CMK (cell line): ENCODE results near the gene ETS1.

Experiments used
- DNase-seq: peaks from one replicate; pipeline ENCODE4 v3.0.0-alpha.2; 2010; ENCODE audit warnings: low read depth

ETS1 gene

GRCh38 chr11:128500493-128500892 is 86.9 kb downstream of the ETS1 start:
- no peak for DNase-seq

DNA sequence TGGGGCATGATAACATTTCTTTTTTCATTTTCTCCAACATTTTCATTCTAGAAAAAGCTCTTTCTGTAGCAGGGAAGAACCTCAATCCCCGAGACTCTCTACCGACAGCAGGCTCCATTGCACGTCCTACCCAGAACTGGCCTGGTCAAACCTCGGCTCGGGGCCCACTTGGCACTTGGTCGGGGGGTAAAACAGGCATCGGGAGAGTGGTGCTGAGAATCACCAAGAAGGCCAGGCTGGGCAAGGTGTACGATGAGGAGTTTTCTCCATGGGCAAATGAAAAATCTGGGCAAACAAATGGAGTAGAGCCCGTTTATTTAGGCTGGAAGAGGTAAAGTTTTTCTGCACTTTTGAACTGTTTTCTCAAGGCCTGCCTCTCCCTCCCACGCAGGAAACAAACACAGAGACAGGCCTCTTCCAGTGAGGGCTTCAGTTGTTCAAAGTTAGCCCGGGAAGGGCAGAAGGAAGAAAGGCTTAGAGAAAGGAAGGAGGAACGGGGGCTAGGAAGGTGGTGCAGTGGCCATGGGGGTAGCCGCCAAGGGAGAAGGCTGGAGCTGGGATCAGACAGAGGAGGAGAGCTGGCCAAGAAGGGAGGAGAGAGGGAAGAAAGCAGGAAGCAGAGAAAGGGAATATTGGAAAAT is 87.6 kb downstream of the ETS1 start:
- DNase-seq = no peak

DNA sequence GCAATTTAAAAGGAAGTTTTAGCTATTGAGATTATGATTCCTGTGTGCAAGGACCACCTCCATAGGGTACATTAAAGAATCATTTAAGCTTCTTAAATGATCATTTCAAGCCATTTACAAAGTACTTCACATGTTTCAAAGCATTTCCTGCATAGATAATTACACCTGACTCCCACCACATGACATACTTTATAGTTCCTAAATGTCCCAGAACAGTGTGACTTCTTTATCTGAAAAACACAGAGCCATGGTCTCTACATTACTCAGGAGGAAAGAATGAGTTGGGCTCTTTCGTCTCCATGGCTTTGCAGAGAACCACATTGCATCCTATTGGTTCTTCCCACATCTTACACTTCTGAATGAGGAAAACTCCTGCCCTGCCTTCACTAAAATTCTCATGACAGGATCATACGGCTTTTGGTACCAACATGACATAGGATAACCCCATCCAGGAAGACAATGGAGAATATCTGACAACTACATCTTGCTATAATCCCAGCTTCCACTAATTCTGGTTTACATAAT is 88.6 kb downstream of the ETS1 start:
- no peak for DNase-seq

- DNase-seq = no peak
These were observed 89.6 kb downstream of the ETS1 start for GRCh38 chr11:128497776-128498095.

DNA sequence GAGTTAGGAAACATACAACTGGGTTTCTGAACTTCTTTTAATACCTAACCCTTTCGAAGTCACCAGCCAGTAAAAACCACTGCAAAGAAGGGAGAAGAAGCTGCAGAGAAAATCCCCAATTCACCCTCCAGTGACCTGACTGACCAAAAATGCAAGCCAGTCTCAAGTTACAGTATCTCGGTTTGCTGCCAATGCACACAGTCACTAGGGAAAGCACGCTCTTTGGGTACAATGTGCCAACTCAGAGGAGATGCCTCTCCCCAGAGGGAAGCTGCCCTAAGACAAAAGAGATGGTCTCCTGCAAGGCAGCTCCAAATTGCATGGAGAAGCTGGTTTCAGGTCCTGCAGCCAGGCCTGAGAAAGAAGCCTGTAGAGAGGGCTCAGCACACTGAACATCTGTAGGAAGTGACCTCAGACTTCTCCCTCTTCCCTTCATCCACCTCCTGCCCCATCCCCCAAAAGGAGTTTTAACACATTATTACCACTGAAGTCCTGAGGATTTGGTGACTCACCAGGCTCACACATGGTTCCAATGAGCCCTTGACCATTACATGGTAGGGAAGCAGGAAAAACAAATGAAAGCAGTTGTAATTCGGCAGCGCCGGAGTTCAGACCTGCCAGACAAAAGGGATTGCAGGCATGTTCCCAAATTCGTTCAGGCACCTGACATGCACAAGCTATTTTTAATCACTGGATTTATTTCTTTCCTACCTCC is 90.1 kb downstream of the ETS1 start:
- no peak for DNase-seq

GRCh38 chr11:128496692-128497060 is 90.7 kb downstream of the ETS1 start:
- DNase-seq = no peak

DNA sequence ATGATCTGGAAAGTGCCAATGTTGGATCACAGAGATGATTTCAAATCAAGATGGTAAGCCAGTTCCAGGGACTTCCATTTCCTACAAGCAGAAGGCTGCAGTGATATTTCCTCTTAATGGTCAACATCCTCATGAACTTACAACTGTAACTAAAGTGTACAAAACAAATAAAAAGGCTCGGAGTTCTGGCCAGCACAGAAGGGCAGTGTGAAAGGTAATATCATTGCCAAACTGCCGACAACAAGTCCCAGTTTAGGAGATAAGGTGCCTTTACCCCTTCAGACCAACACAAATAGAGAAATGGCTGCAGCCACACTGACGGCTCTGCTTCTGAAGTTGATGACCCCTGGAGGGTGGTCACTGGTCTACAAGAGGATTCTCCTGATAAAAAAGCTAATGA is 91.1 kb downstream of the ETS1 start:
- no peak for DNase-seq

GRCh38 chr11:128494418-128495332 is 92.7 kb downstream of the ETS1 start:
- no peak for DNase-seq

GRCh38 chr11:128493570-128493965 is 93.8 kb downstream of the ETS1 start:
- DNase-seq = no peak

DNA sequence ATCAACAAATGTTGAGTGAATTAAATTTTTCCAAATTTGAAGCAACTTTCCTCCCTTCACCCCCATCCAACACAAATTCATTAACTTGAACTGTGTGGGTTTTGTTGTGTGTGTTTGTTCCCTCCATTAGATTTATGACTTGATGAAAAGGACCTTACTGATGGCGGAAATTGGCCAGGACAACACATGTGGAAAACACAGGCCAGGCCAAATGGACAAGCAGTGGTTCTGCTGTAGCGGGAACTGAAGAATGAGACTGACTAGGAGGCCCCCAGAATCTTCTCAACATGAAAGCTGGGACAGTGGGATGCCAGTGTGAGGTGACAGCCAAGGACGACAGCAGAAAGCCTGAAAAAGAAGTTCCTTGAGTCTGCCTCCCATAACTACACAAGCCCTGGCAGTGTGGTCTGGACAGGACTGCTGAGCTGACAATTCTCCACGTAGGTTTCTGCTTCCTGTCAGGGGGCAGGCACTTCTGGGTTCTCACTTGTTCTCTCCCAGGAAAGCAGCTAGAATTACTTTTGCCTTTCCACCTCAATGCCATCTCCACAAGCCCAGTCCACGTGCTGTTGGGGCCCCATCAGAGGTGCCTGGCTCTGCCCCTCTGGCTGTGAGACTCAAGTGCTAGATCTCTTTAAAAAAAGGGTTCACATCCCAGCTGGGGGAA is 94.3 kb downstream of the ETS1 start:
- no peak for DNase-seq

DNA sequence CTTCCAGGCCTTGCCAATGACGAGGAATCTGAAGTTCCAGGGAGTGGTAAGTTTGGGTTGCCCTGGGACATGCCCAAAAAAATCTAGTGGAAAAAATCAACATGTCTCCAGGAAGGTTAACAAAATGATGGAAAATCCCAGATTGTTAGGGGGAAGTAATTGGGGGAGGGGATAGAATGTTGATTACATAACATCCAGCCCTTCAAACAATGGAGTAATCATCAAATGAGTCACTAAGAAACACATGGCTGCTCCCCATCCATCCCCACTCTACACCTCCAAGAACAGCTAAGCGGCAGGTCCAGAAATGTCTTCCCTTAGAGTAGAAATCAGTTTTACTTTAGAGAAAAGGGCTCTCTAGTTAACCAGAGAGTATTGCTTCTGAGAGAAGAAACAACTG is 94.9 kb downstream of the ETS1 start:
- DNase-seq = no peak

- no peak for DNase-seq
These were observed 96.0 kb downstream of the ETS1 start for GRCh38 chr11:128491195-128491936.

DNA sequence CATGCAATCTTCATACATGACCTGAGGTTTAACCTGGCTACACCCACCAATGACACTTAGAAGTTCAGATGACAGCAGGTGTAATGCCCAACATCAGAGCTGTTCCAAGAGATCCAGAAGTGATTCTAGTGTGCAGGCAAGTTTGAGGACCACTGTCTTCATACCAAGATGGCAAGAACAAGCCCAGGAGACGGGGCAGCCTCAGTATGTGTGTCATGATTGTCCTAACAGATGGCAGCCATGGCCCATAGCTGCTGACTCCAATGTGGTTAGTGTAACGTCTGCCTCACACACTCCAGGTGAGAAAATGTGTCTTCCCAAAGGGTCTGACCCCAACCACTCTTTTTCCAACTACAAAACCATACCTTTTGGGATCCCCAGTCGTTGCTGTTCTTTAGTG is 97.3 kb downstream of the ETS1 start:
- DNase-seq = no peak

- DNase-seq = no peak
These were observed 98.9 kb downstream of the ETS1 start for GRCh38 chr11:128488471-128488870.

- DNase-seq = no peak
These were observed 99.4 kb downstream of the ETS1 start for GRCh38 chr11:128487978-128488377.

DNA sequence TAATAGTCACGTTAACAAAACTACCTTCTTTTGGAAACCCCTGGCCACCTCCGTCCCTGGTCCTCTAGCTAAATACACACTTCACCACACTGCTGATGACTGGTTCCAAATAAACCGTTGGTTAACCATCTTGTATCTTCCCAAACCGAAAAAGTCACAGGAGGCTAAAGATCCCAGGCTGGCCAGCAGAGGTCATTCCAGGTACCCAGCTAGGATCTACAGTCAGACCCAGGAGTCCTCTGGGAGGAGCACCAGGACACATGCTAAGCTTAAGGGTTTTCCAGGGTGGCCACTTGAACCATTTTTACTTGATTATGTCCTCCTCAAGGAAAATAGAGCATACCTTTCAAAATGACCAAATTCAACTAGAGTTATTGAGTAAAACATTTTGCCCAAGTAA is 103.2 kb downstream of the ETS1 start:
- DNase-seq = no peak

DNA sequence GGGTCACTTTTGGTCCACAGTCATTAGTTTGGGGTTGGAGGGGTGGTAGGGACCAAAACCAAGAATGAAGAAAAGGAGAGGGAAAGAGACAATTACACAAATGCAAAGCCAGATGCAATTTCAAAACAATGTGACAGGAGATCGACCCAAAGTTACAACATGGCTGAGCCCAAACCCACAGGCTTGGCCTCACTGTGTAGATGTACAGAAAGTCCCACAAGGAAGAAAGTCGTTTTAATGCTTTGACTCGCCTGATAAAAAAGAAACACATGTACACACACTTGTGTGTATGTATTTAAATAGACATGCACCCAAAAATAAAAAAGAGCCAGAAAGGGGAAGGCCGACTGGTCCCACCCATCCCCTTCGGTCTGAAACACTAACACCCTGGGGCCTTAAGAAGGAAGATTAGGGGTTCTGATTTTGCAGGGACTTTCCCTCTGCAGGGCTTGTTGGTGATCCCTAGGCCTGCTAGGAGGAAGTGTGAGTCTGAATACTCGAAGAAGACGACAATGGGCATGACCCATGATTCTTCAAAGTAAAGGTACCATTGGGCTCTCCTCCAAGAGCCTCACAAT is 104.1 kb downstream of the ETS1 start:
- DNase-seq = no peak

GRCh38 chr11:128482512-128483191 is 104.7 kb downstream of the ETS1 start:
- no peak for DNase-seq

- DNase-seq = no peak
These were observed 105.3 kb downstream of the ETS1 start for GRCh38 chr11:128482092-128482491.

DNA sequence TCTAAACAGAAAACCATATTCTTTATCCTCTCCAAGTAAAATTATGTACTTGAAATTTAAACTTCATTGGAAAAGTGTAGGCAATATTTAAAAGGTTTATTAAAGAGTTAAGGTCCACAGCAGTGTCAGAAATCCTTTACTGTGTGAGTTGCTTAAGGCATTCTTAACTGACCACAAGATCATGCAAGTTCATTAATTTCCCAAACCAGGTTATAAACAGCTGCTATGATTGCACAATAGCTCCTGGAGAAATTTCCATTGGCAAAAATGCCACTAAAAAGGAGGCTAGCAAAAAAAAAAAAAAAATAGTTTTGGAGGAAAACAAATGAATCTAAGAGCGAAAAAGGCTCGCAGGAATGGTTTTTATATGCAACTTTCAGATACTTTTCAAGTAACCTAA is 106.2 kb downstream of the ETS1 start:
- DNase-seq = no peak

DNA sequence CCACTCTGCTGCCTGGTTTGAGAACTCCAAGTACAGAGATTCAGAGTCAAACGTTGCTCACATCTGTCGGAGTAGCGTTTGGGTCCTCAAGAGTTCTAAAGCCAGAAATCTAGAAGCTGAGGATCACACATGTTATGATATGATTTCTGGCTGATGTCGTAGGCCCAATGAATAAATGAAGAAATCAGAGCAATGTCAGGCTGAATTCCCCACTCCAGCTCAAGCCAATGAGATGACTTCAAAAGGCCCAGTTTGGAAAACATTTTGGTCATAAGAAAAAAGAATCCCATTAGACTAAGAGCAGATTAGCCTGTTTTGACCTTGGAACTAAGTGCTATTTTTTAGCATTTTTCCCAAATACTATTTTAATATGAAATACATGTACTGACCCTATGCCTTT is 106.7 kb downstream of the ETS1 start:
- no peak for DNase-seq
